Caco-2 (cell line): ENCODE measurements around the gene DOP1B. TPM values are rescaled to one million over a fixed set of nuclear protein-coding genes. Genes with fewer than 3 reads are reported as not detected.
A peak's percentile ranks its signal among the peaks of the same experiment; 100 is the strongest.

ENCODE experiments used
- BruUV-seq: library from RNA; stranded (reverse); fragments of 400-500 nt; replicated peaks from 2 replicates; lab custom pipeline; 2021; lab: Mats Ljungman, UMichigan
- CTCF ChIA-PET: fragments of 300-600 bp; sonication (Branson Sonifier 250); formaldehyde crosslinking; loops from one replicate; lab custom pipeline; 2022; ENCODE audit warnings: antibody characterized with exemption; lab: Charles Lee
- POLR2A ChIA-PET: fragments of 300-600 bp; sonication (Branson Sonifier 250); formaldehyde crosslinking; loops from one replicate; lab custom pipeline; 2022; ENCODE audit warnings: antibody characterized with exemption; lab: Charles Lee
- DNase-seq, 2 experiments: peaks; one replicate each; pipeline versions ENCODE4 v3.0.0 to v3.0.0-alpha.2; 2020 to 2022
- H3K27me3 ChIP-seq: replicated peaks from 2 replicates; pipeline ENCODE4 v1.6.0; 2011; ENCODE audit warnings: low read length; ENCODE audit not compliant: control insufficient read depth, insufficient read depth
- H3K36me3 ChIP-seq: 2 replicates; pipeline ENCODE4 v1.5.1; 2011; ENCODE audit warnings: low read length; ENCODE audit not compliant: control insufficient read depth, insufficient read depth
- H3K4me1 ChIP-seq: fragments of 250-450 bp; sonication (Bioruptor Pico); 2 replicates; pipeline ENCODE4 v1.5.1; 2020; ENCODE audit warnings: mild to moderate bottlenecking
- H3K4me3 ChIP-seq: 2 replicates; pipeline ENCODE4 v1.5.1; 2011; ENCODE audit warnings: low read depth, mild to moderate bottlenecking, control low read depth, low read length
- H3K9me3 ChIP-seq: fragments of 250-450 bp; sonication (Bioruptor Pico); 2 replicates; pipeline ENCODE4 v1.5.1; 2020; ENCODE audit warnings: mild to moderate bottlenecking, moderate library complexity
- H3K27ac Mint-ChIP-seq: one replicate; pipeline ENCODE4 v1.8.0; 2022; ENCODE audit warnings: mixed read lengths; ENCODE audit not compliant: unreplicated experiment
- H3K27me3 Mint-ChIP-seq: one replicate; pipeline ENCODE4 v1.8.0; 2022; ENCODE audit warnings: mixed read lengths; ENCODE audit not compliant: insufficient read depth, unreplicated experiment
- H3K36me3 Mint-ChIP-seq: one replicate; pipeline ENCODE4 v1.8.0; 2022; ENCODE audit warnings: mild to moderate bottlenecking, mixed read lengths; ENCODE audit not compliant: insufficient read depth, unreplicated experiment
- H3K4me1 Mint-ChIP-seq: one replicate; pipeline ENCODE4 v1.8.0; 2022; ENCODE audit warnings: low read depth, mixed read lengths; ENCODE audit not compliant: unreplicated experiment
- H3K4me3 Mint-ChIP-seq: one replicate; pipeline ENCODE4 v1.8.0; 2022; ENCODE audit warnings: mild to moderate bottlenecking, moderate library complexity, mixed read lengths; ENCODE audit not compliant: unreplicated experiment
- H3K9me3 Mint-ChIP-seq: one replicate; pipeline ENCODE4 v1.8.0; 2022; ENCODE audit warnings: mixed read lengths; ENCODE audit not compliant: unreplicated experiment
- CTCF ChIP-seq, 2 experiments: fragments of 200-600 bp in 1 of 2; IDR thresholded peaks; 1 replicate in 1 of 2; 2 replicates in 1 of 2; pipeline versions ENCODE4 v1.5.1 to v1.8.0; 2011 to 2022; ENCODE audit warnings: antibody characterized with exemption in 1 of 2, control low read depth in 1 of 2, inconsistent platforms in 1 of 2, low read depth in 1 of 2, low read length in 1 of 2, mild to moderate bottlenecking in 1 of 2, moderate library complexity in 1 of 2; ENCODE audit not compliant: insufficient read depth in 1 of 2, severe bottlenecking in 1 of 2, unreplicated experiment in 1 of 2
- intact Hi-C: fragments of 100-400 bp; cut with micrococcal nuclease; formaldehyde crosslinking; loops from one replicate; pipeline ENCODE4 v1.10.0; 2022; ENCODE audit not compliant: unreplicated experiment
- total RNA-seq: library from RNA; stranded (reverse); gene quantifications from 2 replicates; pipeline ENCODE4 v1.2.3, GENCODE V29; 2022

The DOP1B gene
- total RNA-seq, 1 experiment from 2014 or later: 15.9 TPM

GRCh38 chr21:36169470-36170128 lies 13.0 kb downstream of the DOP1B start:
- Mint-ChIP-seq H3K27me3 (no peaks in the 10 kb centered on the region), H3K4me3 (no peak overlapping the region), H3K36me3 (peaks cover 31% of the 10 kb centered on the region), H3K9me3 (no peaks in the 10 kb centered on the region), H3K4me1 (peaks cover 9% of the 10 kb centered on the region), H3K27ac (no peak overlapping the region)
- BruUV-seq: no TSS peak
- Histone ChIP-seq H3K27me3 (no peaks in the 10 kb centered on the region), H3K4me1 (peaks cover 13% of the 10 kb centered on the region), H3K4me3 (no peak overlapping the region), H3K36me3 (no peaks in the 10 kb centered on the region; the same call in 1 of the 2 replicates), H3K9me3 (no peaks in the 10 kb centered on the region)
- peak in 1 of 2 experiments; percentile 13 for DNase-seq
- POLR2A ChIA-PET: no interaction called here
- CTCF ChIA-PET: no interaction called here
- no peak for TF ChIP-seq CTCF (IDR thresholded peaks at IDR 0.05; ENCODE audit: insufficient read depth in 1 of 2, low read depth in 1 of 2, low read length in 1 of 2, severe bottlenecking in 1 of 2, unreplicated experiment in 1 of 2)
- intact Hi-C loops: no loop called here

DNA sequence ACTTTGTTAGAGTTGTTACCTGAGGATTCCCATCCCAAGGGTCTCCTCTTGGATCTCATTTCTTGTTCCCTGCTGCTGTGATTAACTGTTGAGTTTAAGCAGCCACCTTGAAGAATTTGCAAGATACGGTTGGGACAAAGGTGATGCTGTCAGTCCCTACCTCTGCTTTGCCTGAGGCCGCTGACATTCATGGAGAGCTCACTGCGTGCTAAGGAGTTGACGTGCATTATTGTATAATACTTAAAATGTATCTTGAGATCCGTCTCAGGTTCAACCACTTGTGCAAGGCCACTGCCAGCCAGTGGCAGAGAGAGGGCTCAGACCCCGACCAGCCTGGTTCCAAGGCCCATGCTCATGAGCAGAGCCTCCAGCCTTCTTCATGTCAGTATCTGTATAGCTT lies 14.2 kb downstream of the DOP1B start:
- no peak overlapping the region for H3K4me3 Mint-ChIP-seq
- peak overlapping the region; percentile 4 for H3K27ac Mint-ChIP-seq
- CTCF ChIA-PET: no interaction called here
- no TSS peak for BruUV-seq
- H3K4me1 Mint-ChIP-seq: peaks cover 6% of the 10 kb centered on the region
- no peak for TF ChIP-seq CTCF (IDR thresholded peaks at IDR 0.05; ENCODE audit: insufficient read depth in 1 of 2, low read depth in 1 of 2, low read length in 1 of 2, severe bottlenecking in 1 of 2, unreplicated experiment in 1 of 2)
- no peaks in the 10 kb centered on the region for H3K27me3 ChIP-seq
- peaks cover 31% of the 10 kb centered on the region for H3K36me3 Mint-ChIP-seq
- DNase-seq: no peak
- no peaks in the 10 kb centered on the region for H3K9me3 ChIP-seq
- no peaks in the 10 kb centered on the region for H3K27me3 Mint-ChIP-seq
- H3K4me1 ChIP-seq: peaks cover 13% of the 10 kb centered on the region; the same call in 1 of the 2 replicates
- H3K4me3 ChIP-seq: no peak overlapping the region
- H3K9me3 Mint-ChIP-seq: no peaks in the 10 kb centered on the region
- POLR2A ChIA-PET: no interaction called here
- H3K36me3 ChIP-seq: no peaks in the 10 kb centered on the region; the same call in 1 of the 2 replicates
- intact Hi-C loops: no loop called here

DNA sequence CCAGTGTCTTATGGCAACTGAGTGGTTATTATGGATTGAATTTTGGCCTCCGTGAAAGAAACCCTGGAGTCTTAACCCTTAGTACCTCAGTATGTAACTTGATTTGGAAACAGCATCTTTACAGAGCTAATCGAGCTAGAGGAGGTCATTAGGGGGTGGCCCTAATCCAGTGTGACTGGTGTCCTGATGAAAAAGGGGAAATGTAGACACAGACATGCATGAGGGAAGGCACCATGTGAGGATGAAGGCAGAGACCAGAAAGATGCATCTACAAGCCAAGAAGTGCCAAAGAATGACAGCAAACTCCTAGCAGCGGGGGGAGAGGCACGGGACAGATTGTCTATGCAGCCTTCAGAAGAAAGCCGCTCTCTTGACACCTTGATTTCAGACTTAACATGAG lies 14.7 kb downstream of the DOP1B start:
- H3K36me3 Mint-ChIP-seq: peaks cover 31% of the 10 kb centered on the region
- no peaks in the 10 kb centered on the region for H3K9me3 ChIP-seq
- H3K4me3 ChIP-seq: no peak overlapping the region
- H3K4me1 ChIP-seq: peaks cover 12% of the 10 kb centered on the region; the same call in 1 of the 2 replicates
- no peaks in the 10 kb centered on the region for H3K9me3 Mint-ChIP-seq
- H3K36me3 ChIP-seq: no peaks in the 10 kb centered on the region; the same call in 1 of the 2 replicates
- intact Hi-C loops: no loop called here
- peak overlapping the region; percentile 4 for H3K27ac Mint-ChIP-seq
- peaks cover 5% of the 10 kb centered on the region for H3K4me1 Mint-ChIP-seq
- no TSS peak for BruUV-seq
- no peak for DNase-seq
- no peaks in the 10 kb centered on the region for H3K27me3 ChIP-seq
- H3K4me3 Mint-ChIP-seq: no peak overlapping the region
- TF ChIP-seq CTCF (IDR thresholded peaks at IDR 0.05; ENCODE audit: insufficient read depth in 1 of 2, low read depth in 1 of 2, low read length in 1 of 2, severe bottlenecking in 1 of 2, unreplicated experiment in 1 of 2): no peak
- CTCF ChIA-PET: no interaction called here
- POLR2A ChIA-PET: no interaction called here
- no peaks in the 10 kb centered on the region for H3K27me3 Mint-ChIP-seq
